ENCODE measurements around the gene GLP2R. TPM values are rescaled to one million over a fixed set of nuclear protein-coding genes. Genes with fewer than 3 reads are reported as not detected.

The GLP2R gene
- total and polyA plus RNA-seq, 8 donors: 0.93 to 2.6 (median 2.2) TPM

DNA sequence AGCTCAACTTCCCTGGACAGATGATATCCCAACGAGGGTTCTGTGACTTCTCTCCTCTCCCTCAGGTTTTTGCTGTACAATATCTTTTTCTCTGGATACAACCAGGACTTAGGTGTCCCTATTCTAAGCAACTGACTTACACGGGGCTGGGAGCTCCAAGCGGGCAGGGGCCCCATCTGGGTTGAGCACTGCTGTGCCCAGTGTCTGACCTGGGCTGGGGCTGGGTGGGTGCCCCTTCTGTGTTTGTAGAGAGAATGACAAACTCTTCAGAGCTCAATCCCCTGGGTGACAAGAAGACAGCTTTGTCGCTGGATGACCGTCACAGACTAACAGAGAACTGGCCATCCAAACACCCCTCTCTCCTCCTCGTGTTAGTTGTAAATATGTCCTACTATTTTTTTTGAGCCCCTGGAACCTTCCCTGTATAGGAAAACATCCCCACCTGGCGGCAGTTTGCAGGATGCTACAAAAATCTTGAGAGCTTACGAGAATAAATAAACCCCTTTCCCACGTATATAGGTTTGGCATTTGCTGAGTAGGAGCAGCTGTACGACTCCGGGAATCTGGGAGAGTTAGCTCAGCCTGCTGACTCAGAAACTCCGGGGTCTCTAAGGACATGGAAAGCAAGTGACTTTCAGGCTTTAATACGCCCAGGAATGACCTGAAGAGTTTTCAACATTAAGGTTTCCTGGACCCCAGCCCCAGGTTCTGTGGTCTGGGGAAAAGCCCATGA, 103.0 kb downstream of the GLP2R start:
- Histone ChIP-seq H3K9me3 (no peaks in the 10 kb centered on the region), H3K4me3 (no peak overlapping the region), H3K27me3 (peaks cover 0 to 22% of the 10 kb centered on the region in 2 donors), H3K36me3 (peaks cover 0 to 75% of the 10 kb centered on the region in 2 donors), H3K4me1 (peaks cover 0 to 7% of the 10 kb centered on the region in 2 donors), H3K27ac (no peak overlapping the region)
- DNase-seq: peak in 2 of 4 donors; percentile 26 to 62
- TF ChIP-seq CTCF (IDR thresholded peaks at IDR 0.05): no peak
- intact Hi-C loops (cut with DNase I): loop anchor here in 1 of 2 donors (10.0 kb wide), 1 partner anchor 696 kb away; no protein-coding TSS in a partner anchor
- peak; percentile 22 for ATAC-seq

GRCh38 chr17:9929871-9930270, 104.1 kb downstream of the GLP2R start:
- Histone ChIP-seq H3K27ac (peak overlapping the region in 1 of 2 donors; percentile 30), H3K36me3 (peaks cover 0 to 86% of the 10 kb centered on the region in 2 donors), H3K27me3 (peaks cover 0 to 29% of the 10 kb centered on the region in 2 donors), H3K4me1 (peaks cover 0 to 7% of the 10 kb centered on the region in 2 donors), H3K4me3 (no peak overlapping the region), H3K9me3 (no peaks in the 10 kb centered on the region)
- intact Hi-C loops (cut with DNase I): loop anchor here in 1 of 2 donors (10.0 kb wide), 1 partner anchor 695 kb away; no protein-coding TSS in a partner anchor
- no peak for TF ChIP-seq CTCF (IDR thresholded peaks at IDR 0.05)
- ATAC-seq (peak; percentile 7), DNase-seq (no peak)

GRCh38 chr17:9931144-9931741, 105.5 kb downstream of the GLP2R start:
- Histone ChIP-seq H3K36me3 (peaks cover 0 to 85% of the 10 kb centered on the region in 2 donors), H3K9me3 (no peaks in the 10 kb centered on the region), H3K4me3 (no peak overlapping the region), H3K27ac (no peak overlapping the region), H3K4me1 (peaks cover 0 to 7% of the 10 kb centered on the region in 2 donors), H3K27me3 (peaks cover 0 to 32% of the 10 kb centered on the region in 2 donors)
- no peak for TF ChIP-seq CTCF (IDR thresholded peaks at IDR 0.05)
- intact Hi-C loops (cut with DNase I): no loop called here
- DNase-seq: no peak
- ATAC-seq: no peak

DNA sequence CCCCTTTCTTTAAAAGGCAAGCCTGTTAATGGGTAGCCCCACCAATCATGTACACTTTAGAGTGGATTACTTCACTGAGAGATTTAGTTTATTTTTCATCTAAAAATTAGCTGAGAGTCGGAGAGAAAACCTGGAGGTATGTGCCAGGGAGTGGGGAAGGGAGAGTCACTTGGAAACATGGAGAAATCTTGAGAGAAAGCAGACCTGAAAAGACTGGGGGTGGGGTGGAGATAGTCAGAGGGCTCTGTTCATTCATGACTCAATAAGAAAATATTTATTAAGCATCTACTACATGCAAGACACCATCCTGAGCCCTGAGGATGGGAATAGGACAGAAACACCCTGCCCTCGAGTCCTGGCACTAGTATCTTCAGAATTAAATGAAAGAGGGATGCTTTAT, 106.8 kb downstream of the GLP2R start:
- intact Hi-C loops (cut with DNase I): no loop called here
- Histone ChIP-seq H3K27me3 (peaks cover 0 to 32% of the 10 kb centered on the region in 2 donors), H3K9me3 (no peaks in the 10 kb centered on the region), H3K36me3 (peaks cover 0 to 84% of the 10 kb centered on the region in 2 donors), H3K4me1 (peaks cover 4 to 7% of the 10 kb centered on the region in 2 donors), H3K4me3 (no peak overlapping the region), H3K27ac (no peak overlapping the region)
- ATAC-seq (no peak), DNase-seq (no peak)
- no peak for TF ChIP-seq CTCF (IDR thresholded peaks at IDR 0.05)

GRCh38 chr17:9934331-9934730, 108.6 kb downstream of the GLP2R start:
- Histone ChIP-seq H3K27me3 (peaks cover 0 to 28% of the 10 kb centered on the region in 2 donors), H3K4me1 (peaks cover 4 to 7% of the 10 kb centered on the region in 2 donors), H3K36me3 (peaks cover 0 to 90% of the 10 kb centered on the region in 2 donors), H3K4me3 (no peak overlapping the region), H3K27ac (no peak overlapping the region), H3K9me3 (peaks cover 0 to 13% of the 10 kb centered on the region in 2 donors)
- no peak for TF ChIP-seq CTCF (IDR thresholded peaks at IDR 0.05)
- intact Hi-C loops (cut with DNase I): no loop called here
- ATAC-seq (no peak), DNase-seq (no peak)
